GM21723 (cell line): Measurements from ENCODE around the gene CNGA4.
"Not testable (repeated sequence)": the region's sequence is repeated elsewhere in the genome, so short reads cannot be mapped to it uniquely, and the experiment has no call there.

Source experiments
- ATAC-seq: cut with Tn5 transposase; IDR thresholded peaks from one replicate; pipeline ENCODE4 v1.9.1; 2021; ENCODE audit warnings: mild to moderate bottlenecking, moderate library complexity; ENCODE audit not compliant: unreplicated experiment

The CNGA4 gene

DNA sequence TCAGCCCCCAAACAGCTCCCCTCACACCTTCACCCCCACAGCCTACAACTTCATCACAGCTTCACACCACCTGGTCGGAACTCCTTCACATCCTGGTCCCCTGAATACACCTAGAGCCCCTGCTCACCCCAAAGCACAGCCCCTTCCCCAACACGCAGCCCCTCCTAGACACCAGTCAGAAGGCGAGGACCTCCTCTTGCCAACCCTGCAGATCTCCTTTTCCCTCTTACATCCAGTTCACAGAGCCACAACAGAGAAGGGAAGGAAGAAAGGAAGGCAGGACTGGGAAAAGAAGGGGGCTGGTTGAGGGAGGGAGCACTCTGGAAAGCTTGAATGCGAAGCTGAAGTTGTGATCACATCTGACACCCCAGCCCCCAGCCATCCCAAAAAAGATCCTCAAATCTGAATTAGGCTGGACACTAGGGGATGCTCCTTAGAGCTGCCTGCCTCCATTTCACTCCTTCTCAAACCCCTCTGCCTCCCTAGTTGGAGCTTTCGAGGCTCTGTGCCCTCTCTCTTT, 21.4 kb downstream of the CNGA4 start:
- no peak for ATAC-seq

DNA sequence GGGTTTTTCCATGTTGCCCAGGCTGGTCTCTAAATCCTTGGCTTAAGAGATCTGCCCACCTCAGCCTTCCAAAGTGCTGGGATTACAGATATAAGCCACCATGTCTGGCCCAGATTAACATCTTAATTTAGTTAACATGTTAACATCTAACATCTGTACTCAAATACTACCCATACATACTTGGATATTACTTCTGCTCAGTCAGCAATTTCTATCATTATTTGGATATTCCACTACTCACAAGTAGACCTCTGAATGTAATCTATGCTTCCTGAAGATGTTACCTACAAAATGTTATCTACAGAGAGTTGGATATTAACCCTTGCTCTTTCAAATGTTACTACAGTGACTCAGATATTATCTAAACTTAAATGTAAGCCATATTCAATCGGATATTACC, 24.8 kb downstream of the CNGA4 start:
- no peak for ATAC-seq

- ATAC-seq, result no peak
Observed at GRCh38 chr11:6268820-6269219, 29.9 kb downstream of the CNGA4 start.

DNA sequence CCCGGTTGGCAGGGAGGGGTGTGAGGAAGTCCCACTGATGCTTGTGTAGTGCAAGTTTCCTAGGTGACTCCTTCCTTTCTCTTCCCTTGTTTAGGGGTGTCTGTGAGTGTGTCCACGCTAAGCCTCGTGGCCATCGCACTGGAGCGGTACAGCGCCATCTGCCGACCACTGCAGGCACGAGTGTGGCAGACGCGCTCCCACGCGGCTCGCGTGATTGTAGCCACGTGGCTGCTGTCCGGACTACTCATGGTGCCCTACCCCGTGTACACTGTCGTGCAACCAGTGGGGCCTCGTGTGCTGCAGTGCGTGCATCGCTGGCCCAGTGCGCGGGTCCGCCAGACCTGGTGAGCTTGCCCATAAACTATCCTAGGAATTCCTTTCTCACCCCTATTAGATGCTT, 31.1 kb downstream of the CNGA4 start:
- ATAC-seq, result no peak

- ATAC-seq, result no peak
Observed at GRCh38 chr11:6270584-6271246, 31.8 kb downstream of the CNGA4 start.

DNA sequence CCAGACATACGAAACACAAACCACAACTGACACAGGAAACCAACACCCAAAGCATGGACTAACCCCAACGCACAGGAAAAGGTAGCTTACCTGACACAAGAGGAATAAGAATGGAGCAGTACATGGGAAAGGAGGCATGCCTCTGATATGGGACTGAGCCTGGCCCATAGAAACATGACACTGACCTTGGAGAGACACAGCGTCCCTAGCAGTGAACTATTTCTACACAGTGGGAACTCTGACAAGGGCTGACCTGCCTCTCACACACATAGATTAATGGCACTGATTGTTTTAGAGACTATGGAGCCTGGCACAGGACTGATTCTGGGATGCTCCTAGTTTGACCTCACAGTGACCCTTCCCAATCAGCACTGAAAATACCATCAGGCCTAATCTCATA, 32.7 kb downstream of the CNGA4 start:
- no peak for ATAC-seq

GRCh38 chr11:6273188-6273587, 34.3 kb downstream of the CNGA4 start:
- ATAC-seq, result no peak

GRCh38 chr11:6280809-6281208, 41.9 kb downstream of the CNGA4 start:
- not testable (repeated sequence) for ATAC-seq

- ATAC-seq, result no peak
Observed at GRCh38 chr11:6283453-6284023, 44.6 kb downstream of the CNGA4 start.

GRCh38 chr11:6284250-6284649, 45.4 kb downstream of the CNGA4 start:
- ATAC-seq, result no peak

DNA sequence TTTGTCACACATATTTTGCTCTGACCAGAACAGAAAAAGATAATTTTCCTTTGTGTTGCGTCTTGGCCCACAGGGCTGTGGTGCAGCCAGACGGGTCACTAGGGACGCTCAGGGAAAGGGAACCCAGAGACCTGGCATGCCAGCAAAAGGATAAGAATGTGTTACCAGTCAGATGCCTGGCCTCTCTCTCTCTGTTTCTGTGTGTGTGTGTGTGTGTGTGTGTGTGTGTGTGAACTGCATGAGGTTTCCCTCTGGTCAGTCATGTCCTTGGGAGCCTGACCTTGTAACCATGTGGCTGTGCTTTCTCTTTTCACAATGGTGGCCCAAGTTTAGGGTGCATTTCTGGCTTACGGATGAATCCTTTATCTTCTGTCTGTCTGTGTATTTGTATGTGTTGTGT, 46.1 kb downstream of the CNGA4 start:
- no peak for ATAC-seq
